HepG2 (cell line): Measurements from ENCODE around the gene EIF3L. TPM values are rescaled to one million over a fixed set of nuclear protein-coding genes. Genes with fewer than 3 reads are reported as not detected.

ENCODE experiments used
- CBX5 ChIP-seq: sonication (generic); formaldehyde crosslinking; IDR thresholded peaks from 2 replicates; pipeline ENCODE4 v1.4.0; 2020; ENCODE audit warnings: missing genetic modification reagents, borderline replicate concordance
- FOXC1 ChIP-seq: sonication (generic); formaldehyde crosslinking; IDR thresholded peaks from 2 replicates; pipeline ENCODE4 v1.8.0; 2022; ENCODE audit warnings: mild to moderate bottlenecking, missing genetic modification reagents, borderline replicate concordance
- FOXJ3 ChIP-seq: sonication (generic); formaldehyde crosslinking; IDR thresholded peaks from 2 replicates; pipeline ENCODE4 v1.4.0; 2020; ENCODE audit warnings: missing genetic modification reagents, mild to moderate bottlenecking, borderline replicate concordance
- HDAC1 ChIP-seq: sonication (generic); formaldehyde crosslinking; IDR thresholded peaks from 2 replicates; pipeline ENCODE4 v1.5.1; 2020; ENCODE audit warnings: mild to moderate bottlenecking, missing genetic modification reagents
- KLF16 ChIP-seq, 2 experiments: sonication (generic) in 1 of 2; formaldehyde crosslinking in 1 of 2; IDR thresholded peaks; 2 replicates each; pipeline versions ENCODE4 v1.6.1 to v1.8.0; 2016 to 2023; ENCODE audit warnings: missing genetic modification reagents in 2 of 2, missing compliant biosample characterization in 1 of 2
- NCOA2 ChIP-seq: sonication (generic); formaldehyde crosslinking; IDR thresholded peaks from 2 replicates; pipeline ENCODE4 v1.8.0; 2022; ENCODE audit warnings: inconsistent platforms
- NONO ChIP-seq, 2 experiments: fragments of 450-650 bp in 1 of 2; sonication (generic) in 1 of 2; formaldehyde crosslinking in 1 of 2; IDR thresholded peaks in 1 of 2; conservative IDR thresholded peaks in 1 of 2; 2 replicates each; pipeline versions ENCODE4 v1.6.1 to v1.8.0; 2017 to 2022; ENCODE audit warnings: mild to moderate bottlenecking in 1 of 2, missing genetic modification reagents in 1 of 2, moderate library complexity in 1 of 2
- RXRA ChIP-seq: sonication (generic); formaldehyde crosslinking; IDR thresholded peaks from 2 replicates; pipeline ENCODE4 v1.5.1; 2020; ENCODE audit warnings: missing genetic modification reagents
- SALL2 ChIP-seq: sonication (generic); formaldehyde crosslinking; IDR thresholded peaks from 2 replicates; pipeline ENCODE4 v1.8.1; 2023; ENCODE audit warnings: mild to moderate bottlenecking, missing genetic modification reagents, inconsistent platforms
- ZNF3 ChIP-seq: IDR thresholded peaks from 2 replicates; pipeline ENCODE4 v1.7.0; 2017; ENCODE audit warnings: inconsistent platforms
- ZNF562 ChIP-seq: sonication (generic); formaldehyde crosslinking; IDR thresholded peaks from 2 replicates; pipeline ENCODE4 v1.8.0; 2022; ENCODE audit warnings: missing genetic modification reagents, borderline replicate concordance
- ZSCAN12 ChIP-seq: sonication (generic); formaldehyde crosslinking; IDR thresholded peaks from 2 replicates; pipeline ENCODE4 v1.9.0; 2021; ENCODE audit warnings: mild to moderate bottlenecking, missing genetic modification reagents
- polyA plus RNA-seq, 8 experiments: library from polyadenylated mRNA; depleted of rRNA in 3 of 8; stranded (reverse) in 7 of 8; unstranded in 1 of 8; fragments of >200 nt; fragmentation: Illumina TruSeq in 4 of 8; extraction: Trizol in 4 of 8; gene quantifications; 2 replicates each; pipeline versions ENCODE4 v1.2.1 to v1.2.3, GENCODE V29; 2011 to 2016; ENCODE audit warnings: low read depth in 4 of 8, missing spikeins in 1 of 8, mixed read lengths in 1 of 8; ENCODE audit not compliant: insufficient read depth in 1 of 8
- total RNA-seq, 5 experiments: library from RNA; depleted of rRNA; stranded (reverse); fragments of >200 nt; fragmentation: Illumina TruSeq; extraction: Trizol; gene quantifications; 2 replicates each; pipeline ENCODE4 v1.2.3, GENCODE V29; 2016; ENCODE audit warnings: low read depth in 1 of 5
- TF ChIP-seq, protein P1 (sequence below): sonication (generic); formaldehyde crosslinking; IDR thresholded peaks from 2 replicates; pipeline ENCODE4 v1.4.0; 2020; ENCODE audit warnings: missing genetic modification reagents
- TF ChIP-seq, protein P2 (sequence below): sonication (generic); formaldehyde crosslinking; IDR thresholded peaks from 2 replicates; pipeline ENCODE4 v1.8.1; 2022; ENCODE audit warnings: low read depth, mild to moderate bottlenecking, missing genetic modification reagents
- TF ChIP-seq, protein P3 (sequence below): sonication (generic); formaldehyde crosslinking; conservative IDR thresholded peaks from 2 replicates; pipeline ENCODE4 v1.8.0; 2022; ENCODE audit warnings: low read depth, missing genetic modification reagents
- TF ChIP-seq, protein P4 (sequence below): sonication (generic); formaldehyde crosslinking; IDR thresholded peaks from 2 replicates; pipeline ENCODE4 v1.4.0; 2020; ENCODE audit warnings: missing genetic modification reagents, low read depth, mild to moderate bottlenecking, borderline replicate concordance
- TF ChIP-seq, protein P5 (sequence below): sonication (generic); formaldehyde crosslinking; IDR thresholded peaks from 2 replicates; pipeline ENCODE4 v1.8.0; 2022; ENCODE audit warnings: low read depth, missing genetic modification reagents

Gene EIF3L
- total and polyA plus RNA-seq, 2 of the 13 experiments (the other 11 are each of a cell fraction or from before 2014, with no cell fraction given): 514 to 793 TPM

DNA sequence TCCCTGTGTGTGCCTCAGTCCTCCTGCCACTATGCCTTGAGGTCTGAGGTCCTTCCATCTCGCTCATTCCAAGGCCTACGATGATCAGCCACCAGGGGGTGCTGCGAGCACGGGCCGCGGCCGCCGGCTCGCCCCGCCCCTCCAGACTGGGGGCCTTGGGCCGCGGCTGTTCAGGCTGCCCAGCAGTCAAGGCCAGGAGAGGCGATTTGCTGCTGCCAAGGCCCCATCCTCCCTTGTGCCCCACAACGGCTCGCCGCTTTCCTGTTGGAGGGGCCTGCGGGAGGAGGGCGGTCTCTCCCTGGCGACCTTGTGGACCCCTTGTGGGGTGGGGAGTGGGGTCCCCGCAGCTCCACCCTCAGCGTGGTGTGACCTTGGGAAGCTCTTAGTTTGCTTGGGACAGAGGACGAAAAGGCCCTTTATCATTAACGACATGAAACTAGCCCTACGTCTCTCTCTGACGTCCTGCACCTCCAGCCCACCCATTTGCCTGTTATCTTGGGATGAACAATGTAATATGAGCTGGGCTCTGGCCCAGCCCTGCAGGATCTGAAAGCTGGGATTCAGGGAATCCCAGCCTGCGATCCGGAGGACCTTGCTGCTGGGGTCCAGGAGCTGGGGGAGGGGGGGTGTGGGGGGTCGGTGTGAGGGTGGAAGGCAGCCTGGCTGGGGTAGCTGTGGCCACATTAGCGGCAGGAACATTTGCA, 31.4 kb upstream of the EIF3L start (continued):
- TF ChIP-seq, protein P1, sequence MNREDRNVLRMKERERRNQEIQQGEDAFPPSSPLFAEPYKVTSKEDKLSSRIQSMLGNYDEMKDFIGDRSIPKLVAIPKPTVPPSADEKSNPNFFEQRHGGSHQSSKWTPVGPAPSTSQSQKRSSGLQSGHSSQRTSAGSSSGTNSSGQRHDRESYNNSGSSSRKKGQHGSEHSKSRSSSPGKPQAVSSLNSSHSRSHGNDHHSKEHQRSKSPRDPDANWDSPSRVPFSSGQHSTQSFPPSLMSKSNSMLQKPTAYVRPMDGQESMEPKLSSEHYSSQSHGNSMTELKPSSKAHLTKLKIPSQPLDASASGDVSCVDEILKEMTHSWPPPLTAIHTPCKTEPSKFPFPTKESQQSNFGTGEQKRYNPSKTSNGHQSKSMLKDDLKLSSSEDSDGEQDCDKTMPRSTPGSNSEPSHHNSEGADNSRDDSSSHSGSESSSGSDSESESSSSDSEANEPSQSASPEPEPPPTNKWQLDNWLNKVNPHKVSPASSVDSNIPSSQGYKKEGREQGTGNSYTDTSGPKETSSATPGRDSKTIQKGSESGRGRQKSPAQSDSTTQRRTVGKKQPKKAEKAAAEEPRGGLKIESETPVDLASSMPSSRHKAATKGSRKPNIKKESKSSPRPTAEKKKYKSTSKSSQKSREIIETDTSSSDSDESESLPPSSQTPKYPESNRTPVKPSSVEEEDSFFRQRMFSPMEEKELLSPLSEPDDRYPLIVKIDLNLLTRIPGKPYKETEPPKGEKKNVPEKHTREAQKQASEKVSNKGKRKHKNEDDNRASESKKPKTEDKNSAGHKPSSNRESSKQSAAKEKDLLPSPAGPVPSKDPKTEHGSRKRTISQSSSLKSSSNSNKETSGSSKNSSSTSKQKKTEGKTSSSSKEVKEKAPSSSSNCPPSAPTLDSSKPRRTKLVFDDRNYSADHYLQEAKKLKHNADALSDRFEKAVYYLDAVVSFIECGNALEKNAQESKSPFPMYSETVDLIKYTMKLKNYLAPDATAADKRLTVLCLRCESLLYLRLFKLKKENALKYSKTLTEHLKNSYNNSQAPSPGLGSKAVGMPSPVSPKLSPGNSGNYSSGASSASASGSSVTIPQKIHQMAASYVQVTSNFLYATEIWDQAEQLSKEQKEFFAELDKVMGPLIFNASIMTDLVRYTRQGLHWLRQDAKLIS: 0 out of 2 replicates have a peak, but pooled peaks have one; percentile 70
- TF ChIP-seq ZNF3 (no peak), RXRA (CRISPR knock-in tag) (peak; percentile 92), NCOA2 (CRISPR knock-in tag) (peak; percentile 68), SALL2 (CRISPR knock-in tag) (peak; percentile 88), FOXC1 (CRISPR knock-in tag) (peak; percentile 89), HDAC1 (peak; percentile 87), ZSCAN12 (CRISPR knock-in tag) (no peak), NONO (IDR thresholded peaks at IDR 0.05) (no peak), NONO (CRISPR knock-in tag; conservative IDR thresholded peaks at IDR 0.05) (peak; percentile 92), CBX5 (CRISPR knock-in tag) (peak; percentile 79; the same call in 1 of the 2 replicates), FOXJ3 (CRISPR knock-in tag) (no peak), KLF16 (CRISPR knock-in tag; IDR thresholded peaks at IDR 0.05) (peak in 1 of 2 experiments; percentile 95; a peak in 2 of 4 replicates), ZNF562 (CRISPR knock-in tag) (no peak)
- TF ChIP-seq, protein P2, sequence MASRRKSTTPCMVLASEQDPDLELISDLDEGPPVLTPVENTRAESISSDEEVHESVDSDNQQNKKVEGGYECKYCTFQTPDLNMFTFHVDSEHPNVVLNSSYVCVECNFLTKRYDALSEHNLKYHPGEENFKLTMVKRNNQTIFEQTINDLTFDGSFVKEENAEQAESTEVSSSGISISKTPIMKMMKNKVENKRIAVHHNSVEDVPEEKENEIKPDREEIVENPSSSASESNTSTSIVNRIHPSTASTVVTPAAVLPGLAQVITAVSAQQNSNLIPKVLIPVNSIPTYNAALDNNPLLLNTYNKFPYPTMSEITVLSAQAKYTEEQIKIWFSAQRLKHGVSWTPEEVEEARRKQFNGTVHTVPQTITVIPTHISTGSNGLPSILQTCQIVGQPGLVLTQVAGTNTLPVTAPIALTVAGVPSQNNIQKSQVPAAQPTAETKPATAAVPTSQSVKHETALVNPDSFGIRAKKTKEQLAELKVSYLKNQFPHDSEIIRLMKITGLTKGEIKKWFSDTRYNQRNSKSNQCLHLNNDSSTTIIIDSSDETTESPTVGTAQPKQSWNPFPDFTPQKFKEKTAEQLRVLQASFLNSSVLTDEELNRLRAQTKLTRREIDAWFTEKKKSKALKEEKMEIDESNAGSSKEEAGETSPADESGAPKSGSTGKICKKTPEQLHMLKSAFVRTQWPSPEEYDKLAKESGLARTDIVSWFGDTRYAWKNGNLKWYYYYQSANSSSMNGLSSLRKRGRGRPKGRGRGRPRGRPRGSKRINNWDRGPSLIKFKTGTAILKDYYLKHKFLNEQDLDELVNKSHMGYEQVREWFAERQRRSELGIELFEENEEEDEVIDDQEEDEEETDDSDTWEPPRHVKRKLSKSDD (CRISPR knock-in tag): peak; percentile 92
- TF ChIP-seq, protein P3, sequence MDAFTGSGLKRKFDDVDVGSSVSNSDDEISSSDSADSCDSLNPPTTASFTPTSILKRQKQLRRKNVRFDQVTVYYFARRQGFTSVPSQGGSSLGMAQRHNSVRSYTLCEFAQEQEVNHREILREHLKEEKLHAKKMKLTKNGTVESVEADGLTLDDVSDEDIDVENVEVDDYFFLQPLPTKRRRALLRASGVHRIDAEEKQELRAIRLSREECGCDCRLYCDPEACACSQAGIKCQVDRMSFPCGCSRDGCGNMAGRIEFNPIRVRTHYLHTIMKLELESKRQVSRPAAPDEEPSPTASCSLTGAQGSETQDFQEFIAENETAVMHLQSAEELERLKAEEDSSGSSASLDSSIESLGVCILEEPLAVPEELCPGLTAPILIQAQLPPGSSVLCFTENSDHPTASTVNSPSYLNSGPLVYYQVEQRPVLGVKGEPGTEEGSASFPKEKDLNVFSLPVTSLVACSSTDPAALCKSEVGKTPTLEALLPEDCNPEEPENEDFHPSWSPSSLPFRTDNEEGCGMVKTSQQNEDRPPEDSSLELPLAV (CRISPR knock-in tag): no peak
- TF ChIP-seq, protein P4, sequence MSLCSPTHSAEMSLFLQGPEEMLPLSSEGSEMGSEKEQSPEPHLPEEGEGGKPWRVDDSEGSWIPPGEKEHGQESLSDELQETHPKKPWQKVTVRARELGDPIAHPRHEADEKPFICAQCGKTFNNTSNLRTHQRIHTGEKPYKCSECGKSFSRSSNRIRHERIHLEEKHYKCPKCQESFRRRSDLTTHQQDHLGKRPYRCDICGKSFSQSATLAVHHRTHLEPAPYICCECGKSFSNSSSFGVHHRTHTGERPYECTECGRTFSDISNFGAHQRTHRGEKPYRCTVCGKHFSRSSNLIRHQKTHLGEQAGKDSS (CRISPR knock-in tag): no peak; the same call in 1 of the 2 replicates
- TF ChIP-seq, protein P5, sequence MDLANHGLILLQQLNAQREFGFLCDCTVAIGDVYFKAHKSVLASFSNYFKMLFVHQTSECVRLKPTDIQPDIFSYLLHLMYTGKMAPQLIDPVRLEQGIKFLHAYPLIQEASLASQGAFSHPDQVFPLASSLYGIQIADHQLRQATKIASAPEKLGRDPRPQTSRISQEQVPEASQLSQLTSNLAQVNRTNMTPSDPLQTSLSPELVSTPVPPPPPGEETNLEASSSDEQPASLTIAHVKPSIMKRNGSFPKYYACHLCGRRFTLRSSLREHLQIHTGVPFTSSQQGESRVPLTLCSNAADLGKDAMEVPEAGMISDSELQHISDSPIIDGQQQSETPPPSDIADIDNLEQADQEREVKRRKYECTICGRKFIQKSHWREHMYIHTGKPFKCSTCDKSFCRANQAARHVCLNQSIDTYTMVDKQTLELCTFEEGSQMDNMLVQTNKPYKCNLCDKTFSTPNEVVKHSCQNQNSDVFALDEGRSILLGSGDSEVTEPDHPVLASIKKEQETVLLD: no peak
